Natural killer cell (primary cell): ENCODE data around the gene SMIM45.

ENCODE experiments used
- ATAC-seq, 3 donors: fragments of 150-1000 bp in 2 of 3; fragments of 200-7000 bp in 1 of 3; cut with Tn5 transposase; 1 replicate in 1 of 3; 2 replicates in 2 of 3; pipeline ENCODE4 v1.10.0; 2021; ENCODE audit warnings: mild to moderate bottlenecking in 2 of 3, moderate library complexity in 2 of 3
- DNase-seq, 2 donors: peaks; one replicate each; pipeline versions ENCODE4 v3.0.0 to v3.0.0-alpha.2; 2013 to 2021; ENCODE audit warnings: mixed read lengths in 1 of 2
- H3K27ac ChIP-seq: one replicate; pipeline ENCODE4 v1.5.1; 2013; ENCODE audit warnings: mild to moderate bottlenecking, low read length
- H3K27me3 ChIP-seq: one replicate; pipeline ENCODE4 v1.6.1; 2013; ENCODE audit warnings: low read length; ENCODE audit not compliant: control insufficient read depth, insufficient read depth
- H3K36me3 ChIP-seq: one replicate; pipeline ENCODE4 v1.6.1; 2013; ENCODE audit warnings: low read length; ENCODE audit not compliant: control insufficient read depth, insufficient read depth
- H3K4me1 ChIP-seq: one replicate; pipeline ENCODE4 v1.6.1; 2013; ENCODE audit warnings: low read length; ENCODE audit not compliant: control insufficient read depth, insufficient read depth
- H3K4me3 ChIP-seq: one replicate; pipeline ENCODE4 v1.5.1; 2013; ENCODE audit warnings: low read length
- H3K9me3 ChIP-seq: one replicate; pipeline ENCODE4 v1.6.1; 2013; ENCODE audit warnings: low read length; ENCODE audit not compliant: control insufficient read depth, insufficient read depth
- H3K27ac Mint-ChIP-seq, 2 donors: one replicate each; pipeline ENCODE4 v1.8.0; 2022; ENCODE audit warnings: mild to moderate bottlenecking in 2 of 2, mixed read lengths in 2 of 2, moderate library complexity in 1 of 2
- H3K27me3 Mint-ChIP-seq, 2 donors: one replicate each; pipeline ENCODE4 v1.8.0; 2022; ENCODE audit warnings: low read depth in 2 of 2, mixed read lengths in 2 of 2
- H3K36me3 Mint-ChIP-seq: one replicate; pipeline ENCODE4 v1.8.0; 2022; ENCODE audit warnings: mixed read lengths
- H3K4me1 Mint-ChIP-seq, 2 donors: one replicate each; pipeline ENCODE4 v1.8.0; 2022; ENCODE audit warnings: mixed read lengths in 2 of 2
- H3K4me3 Mint-ChIP-seq: one replicate; pipeline ENCODE4 v1.8.0; 2022; ENCODE audit warnings: mild to moderate bottlenecking, moderate library complexity, mixed read lengths
- H3K9me3 Mint-ChIP-seq, 2 donors: one replicate each; pipeline ENCODE4 v1.8.0; 2022; ENCODE audit warnings: mixed read lengths in 2 of 2
- CTCF ChIP-seq: fragments of 200-600 bp; IDR thresholded peaks from one replicate; pipeline ENCODE4 v1.8.0; 2022; ENCODE audit warnings: antibody characterized with exemption
- WGBS: methylation state at CpG from one replicate; pipeline ENCODE4 v1.1.7; 2013; ENCODE audit warnings: missing lambda C conversion rate; ENCODE audit not compliant: insufficient coverage; 5-methylcytosine and 5-hydroxymethylcytosine counted together
- intact Hi-C: fragments of 100-400 bp; cut with micrococcal nuclease; formaldehyde crosslinking; loops from one replicate; pipeline ENCODE4 v1.14.2; 2022

SMIM45 gene

GRCh38 chr22:41933411-41934177, 18.4 kb upstream of the SMIM45 start:
- Histone ChIP-seq H3K9me3 (no peaks in the 10 kb centered on the region), H3K27me3 (no peaks in the 10 kb centered on the region), H3K4me1 (peaks cover 65% of the 10 kb centered on the region), H3K4me3 (no peak overlapping the region), H3K27ac (peak overlapping the region; percentile 89), H3K36me3 (no peaks in the 10 kb centered on the region)
- intact Hi-C loops = no loop called here
- TF ChIP-seq CTCF = no peak
- H3K27me3 Mint-ChIP-seq = no peaks in the 10 kb centered on the region
- H3K27ac Mint-ChIP-seq = no peak overlapping the region
- 64% methylated on average over 16 of the region's 16 CpGs for WGBS
- H3K4me3 Mint-ChIP-seq = no peak overlapping the region
- DNase-seq (no peak), ATAC-seq (no peak)
- H3K9me3 Mint-ChIP-seq = no peaks in the 10 kb centered on the region
- no peaks in the 10 kb centered on the region for H3K4me1 Mint-ChIP-seq
- H3K36me3 Mint-ChIP-seq = no peaks in the 10 kb centered on the region

- DNase-seq = no peak
- WGBS = 90% methylated on average over 17 of the region's 17 CpGs
- Mint-ChIP-seq H3K4me3 (no peak overlapping the region), H3K27ac (no peak overlapping the region), H3K36me3 (no peaks in the 10 kb centered on the region), H3K27me3 (no peaks in the 10 kb centered on the region), H3K9me3 (no peaks in the 10 kb centered on the region), H3K4me1 (peaks cover 2% of the 10 kb centered on the region in 2 donors)
- Histone ChIP-seq H3K36me3 (no peaks in the 10 kb centered on the region), H3K27ac (peak overlapping the region; percentile 89), H3K4me1 (peaks cover 65% of the 10 kb centered on the region), H3K4me3 (no peak overlapping the region), H3K9me3 (no peaks in the 10 kb centered on the region), H3K27me3 (no peaks in the 10 kb centered on the region)
- no peak for ATAC-seq
- intact Hi-C loops = no loop called here
- no peak for TF ChIP-seq CTCF
Observed at GRCh38 chr22:41934284-41935014, 17.5 kb upstream of the SMIM45 start.

GRCh38 chr22:41935015-41935351, 17.0 kb upstream of the SMIM45 start:
- TF ChIP-seq CTCF = no peak
- H3K9me3 Mint-ChIP-seq = no peaks in the 10 kb centered on the region
- Histone ChIP-seq H3K4me1 (peaks cover 68% of the 10 kb centered on the region), H3K36me3 (no peaks in the 10 kb centered on the region), H3K27me3 (no peaks in the 10 kb centered on the region), H3K27ac (peak overlapping the region; percentile 89), H3K9me3 (no peaks in the 10 kb centered on the region), H3K4me3 (no peak overlapping the region)
- H3K36me3 Mint-ChIP-seq = no peaks in the 10 kb centered on the region
- no peak overlapping the region for H3K4me3 Mint-ChIP-seq
- intact Hi-C loops = no loop called here
- peaks cover 4 to 7% of the 10 kb centered on the region in 2 donors for H3K4me1 Mint-ChIP-seq
- DNase-seq (no peak), ATAC-seq (no peak)
- 99% methylated on average over 4 of the region's 4 CpGs for WGBS
- no peaks in the 10 kb centered on the region for H3K27me3 Mint-ChIP-seq
- no peak overlapping the region for H3K27ac Mint-ChIP-seq
